ENCODE results near the gene LTBP3.

Gene LTBP3

GRCh38 chr11:65496304-65497140 is 61.6 kb downstream of the LTBP3 start:
- DNase-seq (ENCODE audit: low spot score), result peak; percentile 33

- DNase-seq (ENCODE audit: low spot score), result peak; percentile 97
Observed at GRCh38 chr11:65493367-65494176, 64.6 kb downstream of the LTBP3 start.

GRCh38 chr11:65492637-65493366 is 65.4 kb downstream of the LTBP3 start:
- peak; percentile 96 for DNase-seq (ENCODE audit: low spot score)

GRCh38 chr11:65492387-65492636 is 65.8 kb downstream of the LTBP3 start:
- DNase-seq (ENCODE audit: low spot score), result no peak

- DNase-seq (ENCODE audit: low spot score), result peak; percentile 98
Observed at GRCh38 chr11:65491614-65492386, 66.4 kb downstream of the LTBP3 start.

GRCh38 chr11:65491163-65491465 is 67.0 kb downstream of the LTBP3 start:
- DNase-seq (ENCODE audit: low spot score), result peak; percentile 30

GRCh38 chr11:65489706-65490320 is 68.3 kb downstream of the LTBP3 start:
- DNase-seq (ENCODE audit: low spot score), result peak; percentile 21

- peak; percentile 94 for DNase-seq (ENCODE audit: low spot score)
Observed at GRCh38 chr11:65489035-65489705, 69.0 kb downstream of the LTBP3 start.
